Measurements from ENCODE around the gene PEBP1.

Gene PEBP1

GRCh38 chr12:118135788-118136558 lies at the start of gene PEBP1:
Gene PEBP1, plus strand, starts transcription at chr12:118136124. Its CDS starts 86 bp downstream, at chr12:118136210.
- Mint-ChIP-seq H3K9me3 (no peaks in the 10 kb centered on the region), H3K27me3 (no peaks in the 10 kb centered on the region), H3K27ac (peak within 1 kb of the TSS; percentile 96 to 98), H3K4me3 (peak within 1 kb of the TSS; percentile 98), H3K4me1 (peaks cover 53% of the 10 kb centered on the region)
- DNase-seq (peak; percentile 89 to 92), ATAC-seq (peak; percentile 99)

DNA sequence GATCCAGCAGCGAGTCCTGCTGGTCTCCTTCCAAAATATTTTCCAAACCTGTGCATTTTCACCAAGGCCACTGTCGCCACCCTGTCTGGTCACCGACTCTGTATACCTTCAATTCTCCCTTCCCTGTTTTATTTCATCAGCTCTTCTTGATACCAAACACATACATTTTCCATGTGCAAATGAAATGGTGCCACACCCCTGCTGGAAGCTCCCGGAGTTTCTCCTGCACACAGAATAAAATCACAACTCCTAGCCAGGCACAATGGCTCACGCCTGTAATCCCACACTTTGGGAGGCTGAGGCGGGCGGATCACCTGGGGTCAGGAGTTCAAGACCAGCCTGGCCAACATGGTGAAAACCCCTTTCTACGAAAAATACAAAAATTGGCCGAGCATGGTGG lies 46.1 kb upstream of the PEBP1 start:
- DNase-seq: no peak
- H3K4me1 Mint-ChIP-seq: no peaks in the 10 kb centered on the region
- no peak overlapping the region for H3K27ac Mint-ChIP-seq
- no peak for ATAC-seq
- no peaks in the 10 kb centered on the region for H3K27me3 Mint-ChIP-seq
- H3K4me3 Mint-ChIP-seq: no peak overlapping the region
- H3K9me3 Mint-ChIP-seq: no peaks in the 10 kb centered on the region

- Mint-ChIP-seq H3K27me3 (no peaks in the 10 kb centered on the region), H3K9me3 (no peaks in the 10 kb centered on the region), H3K4me1 (no peaks in the 10 kb centered on the region), H3K27ac (no peak overlapping the region), H3K4me3 (no peak overlapping the region)
- DNase-seq: no peak
- ATAC-seq: no peak
These were observed 41.9 kb upstream of the PEBP1 start for GRCh38 chr12:118094039-118094438.

DNA sequence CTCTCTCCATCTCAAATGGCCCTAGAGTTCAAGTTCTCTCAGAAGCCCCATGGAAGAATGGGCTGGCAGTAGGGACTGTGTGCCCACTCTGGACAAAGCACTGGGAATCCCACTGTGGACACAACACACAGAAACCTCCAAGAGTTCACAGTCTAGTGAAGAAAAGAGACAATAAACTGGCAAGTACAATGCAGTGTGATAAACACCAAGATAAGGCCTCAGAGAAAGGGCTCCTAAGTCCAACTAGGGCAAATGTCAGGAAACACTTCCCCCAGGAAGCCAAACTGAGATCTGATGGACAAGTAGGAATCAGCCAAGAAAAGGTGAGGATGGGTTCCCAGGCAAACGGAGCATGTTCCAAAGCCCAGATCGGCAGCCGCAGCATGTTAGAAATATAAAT lies 37.5 kb upstream of the PEBP1 start:
- Mint-ChIP-seq H3K4me3 (no peak overlapping the region), H3K27me3 (peaks cover 26% of the 10 kb centered on the region), H3K27ac (peak overlapping the region in 1 of 2 donors; percentile 54), H3K4me1 (peaks cover 8% of the 10 kb centered on the region), H3K9me3 (no peaks in the 10 kb centered on the region)
- ATAC-seq: no peak
- DNase-seq: no peak

- no peak for ATAC-seq
These were observed 36.8 kb upstream of the PEBP1 start for GRCh38 chr12:118098911-118099671.

GRCh38 chr12:118101051-118101450 lies 34.9 kb upstream of the PEBP1 start:
- peaks cover 15% of the 10 kb centered on the region for H3K4me1 Mint-ChIP-seq
- peaks cover 41% of the 10 kb centered on the region for H3K27me3 Mint-ChIP-seq
- DNase-seq (no peak), ATAC-seq (no peak)
- no peak overlapping the region for H3K27ac Mint-ChIP-seq
- H3K9me3 Mint-ChIP-seq: no peaks in the 10 kb centered on the region
- H3K4me3 Mint-ChIP-seq: no peak overlapping the region

More at GRCh38 chr12:118098911-118099671, 36.8 kb upstream of the PEBP1 start:
- Mint-ChIP-seq H3K4me3 (no peak overlapping the region), H3K4me1 (peaks cover 9% of the 10 kb centered on the region), H3K27me3 (peaks cover 28% of the 10 kb centered on the region), H3K27ac (no peak overlapping the region), H3K9me3 (no peaks in the 10 kb centered on the region)
- no peak for DNase-seq

- DNase-seq (no peak), ATAC-seq (no peak)
- Mint-ChIP-seq H3K27me3 (peaks cover 41% of the 10 kb centered on the region), H3K27ac (no peak overlapping the region), H3K9me3 (no peaks in the 10 kb centered on the region), H3K4me3 (no peak overlapping the region), H3K4me1 (peaks cover 15% of the 10 kb centered on the region)
These were observed 33.9 kb upstream of the PEBP1 start for GRCh38 chr12:118102070-118102469.

- peak overlapping the region; percentile 81 to 83 for H3K4me3 Mint-ChIP-seq
- H3K4me1 Mint-ChIP-seq: peaks cover 15% of the 10 kb centered on the region
These were observed 33.3 kb upstream of the PEBP1 start for GRCh38 chr12:118102609-118103008.

DNA sequence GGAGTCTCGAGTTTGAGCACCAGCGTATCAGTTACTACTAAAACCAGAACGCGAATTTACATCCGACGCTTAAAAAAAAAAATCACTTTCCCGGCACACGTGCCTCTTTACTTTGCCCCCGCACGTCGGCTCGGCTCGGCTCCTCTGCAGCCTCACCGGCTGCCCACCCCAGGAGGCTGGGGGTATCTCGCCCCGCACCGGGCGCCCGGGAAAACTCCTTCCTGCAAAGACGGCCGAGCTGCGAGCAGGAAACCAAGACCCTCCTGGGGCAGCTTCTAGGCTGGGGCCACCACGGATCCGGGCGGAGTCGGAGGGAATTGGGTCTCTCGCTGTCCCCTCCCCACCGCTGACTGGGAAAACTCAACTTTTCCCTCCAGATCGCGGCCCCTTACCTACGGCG lies 32.7 kb upstream of the PEBP1 start:
- H3K4me3 Mint-ChIP-seq: peak overlapping the region; percentile 81 to 83
- H3K4me1 Mint-ChIP-seq: peaks cover 15% of the 10 kb centered on the region
- peaks cover 41% of the 10 kb centered on the region for H3K27me3 Mint-ChIP-seq
- peak in 1 of 2 donors; percentile 4 for DNase-seq
- no peaks in the 10 kb centered on the region for H3K9me3 Mint-ChIP-seq
- no peak overlapping the region for H3K27ac Mint-ChIP-seq
- no peak for ATAC-seq

More at GRCh38 chr12:118102609-118103008, 33.3 kb upstream of the PEBP1 start:
- peaks cover 41% of the 10 kb centered on the region for H3K27me3 Mint-ChIP-seq
- peak overlapping the region in 1 of 2 donors; percentile 58 for H3K27ac Mint-ChIP-seq
- no peaks in the 10 kb centered on the region for H3K9me3 Mint-ChIP-seq
- DNase-seq (no peak), ATAC-seq (no peak)

GRCh38 chr12:118103601-118104382 lies 32.1 kb upstream of the PEBP1 start, which contains the start of gene VSIG10:
Gene VSIG10, minus strand, starts transcription at chr12:118104011. Its CDS starts 340 bp downstream, at chr12:118103671.
- peak; percentile 76 for ATAC-seq
- peak within 1 kb of the TSS in 1 of 2 donors; percentile 58 for H3K27ac Mint-ChIP-seq

GRCh38 chr12:118107011-118107410 lies 28.9 kb upstream of the PEBP1 start:
- Mint-ChIP-seq H3K27me3 (peaks cover 29% of the 10 kb centered on the region), H3K9me3 (no peaks in the 10 kb centered on the region), H3K27ac (peak overlapping the region in 1 of 2 donors; percentile 26), H3K4me1 (peaks cover 15% of the 10 kb centered on the region), H3K4me3 (no peak overlapping the region)
- ATAC-seq (no peak), DNase-seq (no peak)

More at GRCh38 chr12:118103601-118104382, 32.1 kb upstream of the PEBP1 start, which contains the start of gene VSIG10:
- peaks cover 41% of the 10 kb centered on the region for H3K27me3 Mint-ChIP-seq
- H3K4me3 Mint-ChIP-seq: peak within 1 kb of the TSS; percentile 81 to 83
- DNase-seq: peak; percentile 23 to 25
- no peaks in the 10 kb centered on the region for H3K9me3 Mint-ChIP-seq
- H3K4me1 Mint-ChIP-seq: peaks cover 15% of the 10 kb centered on the region

DNA sequence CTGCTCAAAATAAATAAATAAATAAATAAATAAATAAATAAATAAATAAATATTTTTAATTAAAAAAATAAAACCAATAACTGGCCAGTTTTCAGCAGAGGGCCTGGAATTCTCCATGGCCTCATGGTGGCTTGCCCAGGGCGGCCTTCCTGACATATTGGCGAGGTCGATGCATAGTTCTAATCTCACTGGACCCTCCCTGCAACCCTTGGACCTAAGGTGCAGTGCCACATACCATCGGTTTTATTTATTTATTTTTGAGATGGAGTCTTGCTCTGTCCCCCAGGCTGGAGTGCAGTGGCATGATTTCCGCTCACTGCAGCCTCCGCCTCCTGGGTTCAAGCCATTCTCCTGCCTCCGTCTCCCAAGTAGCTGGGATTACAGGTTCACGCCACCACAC lies 28.2 kb upstream of the PEBP1 start:
- no peak overlapping the region for H3K27ac Mint-ChIP-seq
- H3K27me3 Mint-ChIP-seq: peaks cover 22% of the 10 kb centered on the region
- peaks cover 14% of the 10 kb centered on the region for H3K4me1 Mint-ChIP-seq
- ATAC-seq (no peak), DNase-seq (no peak)
- H3K9me3 Mint-ChIP-seq: no peaks in the 10 kb centered on the region
- H3K4me3 Mint-ChIP-seq: no peak overlapping the region

DNA sequence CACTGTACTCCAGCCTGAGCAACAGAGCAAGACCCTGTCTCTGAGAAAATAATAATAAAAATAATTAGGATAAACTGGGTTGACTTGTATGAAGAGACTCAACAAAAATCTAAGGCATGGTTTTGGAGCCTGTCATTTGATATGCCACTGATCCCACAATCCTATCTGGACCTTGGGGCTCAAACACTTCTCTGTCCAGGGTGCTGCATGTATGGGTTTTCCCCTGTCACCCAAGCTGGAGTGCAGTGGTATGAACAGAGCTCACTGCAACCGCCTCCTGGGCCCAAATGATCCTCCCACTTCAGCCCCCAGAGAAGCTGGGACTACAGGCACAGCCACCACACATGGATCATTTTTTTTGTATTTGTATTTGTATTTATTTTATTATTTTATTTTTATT lies 26.8 kb upstream of the PEBP1 start:
- peaks cover 6% of the 10 kb centered on the region for H3K4me1 Mint-ChIP-seq
- no peak overlapping the region for H3K27ac Mint-ChIP-seq
- H3K4me3 Mint-ChIP-seq: no peak overlapping the region
- peaks cover 14% of the 10 kb centered on the region for H3K27me3 Mint-ChIP-seq
- no peaks in the 10 kb centered on the region for H3K9me3 Mint-ChIP-seq
- ATAC-seq: no peak
- no peak for DNase-seq

- peaks cover 7% of the 10 kb centered on the region for H3K4me1 Mint-ChIP-seq
- H3K27me3 Mint-ChIP-seq: no peaks in the 10 kb centered on the region
- H3K9me3 Mint-ChIP-seq: no peaks in the 10 kb centered on the region
- H3K27ac Mint-ChIP-seq: no peak overlapping the region
- DNase-seq (no peak), ATAC-seq (no peak)
- H3K4me3 Mint-ChIP-seq: no peak overlapping the region
These were observed 16.5 kb upstream of the PEBP1 start for GRCh38 chr12:118119449-118119879.
